Body of pancreas (tissue), 4 donors: Measurements from ENCODE around the gene ZNF500. TPM values are rescaled to one million over a fixed set of nuclear protein-coding genes. Genes with fewer than 3 reads are reported as not detected.

Source experiments
- ATAC-seq: fragments of 150-250 bp; one replicate; pipeline ENCODE4 v1.9.1; 2016
- DNase-seq, 4 donors: peaks; one replicate each; pipeline ENCODE4 v3.0.0-alpha.2; 2019
- H3K27ac ChIP-seq, 4 donors: fragments of 200-600 bp; sonication (generic); 1 replicate in 3 of 4; 2 replicates in 1 of 4; pipeline versions ENCODE4 v1.5.1 to v1.6.1; 2016 to 2019; ENCODE audit warnings: mild to moderate bottlenecking in 1 of 4, mixed read lengths in 1 of 4, moderate library complexity in 1 of 4
- H3K27me3 ChIP-seq, 2 donors: fragments of 200-600 bp; sonication (generic); one replicate each; pipeline ENCODE4 v1.6.0; 2016; ENCODE audit warnings: mild to moderate bottlenecking in 1 of 2
- H3K36me3 ChIP-seq, 2 donors: fragments of 200-600 bp; sonication (generic); replicated peaks in 1 of 2; 2 replicates each; pipeline ENCODE4 v1.5.1; 2016; ENCODE audit warnings: low read depth in 2 of 2; ENCODE audit not compliant: insufficient read depth in 1 of 2
- H3K4me1 ChIP-seq: fragments of 200-600 bp; sonication (generic); one replicate; pipeline ENCODE4 v1.6.0; 2016
- H3K4me3 ChIP-seq, 2 donors: fragments of 200-600 bp; sonication (generic); 1 replicate in 1 of 2; 2 replicates in 1 of 2; pipeline ENCODE4 v1.5.1; 2016 to 2019
- H3K9me3 ChIP-seq, 3 donors: fragments of 200-600 bp; sonication (generic); 1 replicate in 2 of 3; 2 replicates in 1 of 3; pipeline ENCODE4 v1.5.1; 2016
- CTCF ChIP-seq, 7 experiments: fragments of 450-650 bp in 4 of 7; fragments of 200-600 bp in 3 of 7; sonication (generic) in 3 of 7; IDR thresholded peaks; one replicate each; pipeline ENCODE4 v1.5.1; 2016 to 2019; ENCODE audit warnings: antibody characterized with exemption in 7 of 7
- POLR2A ChIP-seq, 3 donors: fragments of 450-650 bp; IDR thresholded peaks; one replicate each; pipeline ENCODE4 v1.6.1; 2016; ENCODE audit warnings: antibody characterized with exemption in 3 of 3, mild to moderate bottlenecking in 2 of 3
- WGBS, 2 donors: methylation state at CpG; one replicate each; pipeline ENCODE4 v1.1.5; 2017; 5-methylcytosine and 5-hydroxymethylcytosine counted together
- intact Hi-C: fragments of 100-400 bp; cut with DNase I; formaldehyde crosslinking; loops from one replicate; pipeline ENCODE4 v1.15.1; 2023
- total RNA-seq, 2 donors: library from RNA; depleted of rRNA; stranded (reverse); fragments of >200 nt; gene quantifications; one replicate each; pipeline ENCODE4 v1.1.0, GENCODE V29; 2016

The ZNF500 gene
- total RNA-seq, 2 donors from 2014 or later = 7.5 to 13.8 TPM

- intact Hi-C loops = no loop called here
- ATAC-seq = no peak
- TF ChIP-seq CTCF (IDR thresholded peaks at IDR 0.05) (no peak), POLR2A (IDR thresholded peaks at IDR 0.05) (no peak)
- Histone ChIP-seq H3K27me3 (no peaks in the 10 kb centered on the region), H3K36me3 (peaks cover 9 to 20% of the 10 kb centered on the region in 2 donors), H3K27ac (no peak overlapping the region), H3K4me3 (no peak overlapping the region), H3K9me3 (no peaks in the 10 kb centered on the region), H3K4me1 (no peaks in the 10 kb centered on the region)
- no peak for DNase-seq
- WGBS, 2 donors = 92 to 94% methylated on average over 11 to 26 of the region's 44 CpGs
These were observed 14.4 kb downstream of the ZNF500 start for GRCh38 chr16:4752351-4753100.

DNA sequence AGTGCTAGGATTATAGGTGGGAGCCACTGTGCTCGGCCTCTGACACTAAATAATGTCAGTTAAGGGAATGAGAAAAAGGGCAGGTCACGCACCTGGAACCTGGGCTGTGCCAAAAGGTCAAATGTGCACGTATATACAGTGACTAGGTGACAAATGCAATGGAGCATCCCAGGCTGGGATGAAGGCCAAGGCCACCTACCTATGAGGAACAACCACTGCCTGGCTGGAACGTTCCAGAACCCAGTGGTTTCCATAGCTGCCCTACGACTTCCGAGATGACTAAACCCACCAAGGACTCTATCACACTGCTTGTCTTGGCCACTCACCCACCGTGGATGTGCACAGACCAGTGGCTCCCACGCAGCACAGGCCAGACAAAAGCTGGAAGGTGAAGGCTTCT, 16.1 kb downstream of the ZNF500 start:
- H3K9me3 ChIP-seq = no peaks in the 10 kb centered on the region
- DNase-seq (no peak), ATAC-seq (no peak)
- peaks cover 9 to 20% of the 10 kb centered on the region in 2 donors for H3K36me3 ChIP-seq
- no peak overlapping the region for H3K27ac ChIP-seq
- H3K27me3 ChIP-seq = no peaks in the 10 kb centered on the region
- TF ChIP-seq POLR2A (IDR thresholded peaks at IDR 0.05) (no peak), CTCF (IDR thresholded peaks at IDR 0.05) (no peak)
- no peak overlapping the region for H3K4me3 ChIP-seq
- intact Hi-C loops = no loop called here
- 73 to 83% methylated on average over 8 of the region's 8 CpGs for WGBS, 2 donors
- H3K4me1 ChIP-seq = no peaks in the 10 kb centered on the region

DNA sequence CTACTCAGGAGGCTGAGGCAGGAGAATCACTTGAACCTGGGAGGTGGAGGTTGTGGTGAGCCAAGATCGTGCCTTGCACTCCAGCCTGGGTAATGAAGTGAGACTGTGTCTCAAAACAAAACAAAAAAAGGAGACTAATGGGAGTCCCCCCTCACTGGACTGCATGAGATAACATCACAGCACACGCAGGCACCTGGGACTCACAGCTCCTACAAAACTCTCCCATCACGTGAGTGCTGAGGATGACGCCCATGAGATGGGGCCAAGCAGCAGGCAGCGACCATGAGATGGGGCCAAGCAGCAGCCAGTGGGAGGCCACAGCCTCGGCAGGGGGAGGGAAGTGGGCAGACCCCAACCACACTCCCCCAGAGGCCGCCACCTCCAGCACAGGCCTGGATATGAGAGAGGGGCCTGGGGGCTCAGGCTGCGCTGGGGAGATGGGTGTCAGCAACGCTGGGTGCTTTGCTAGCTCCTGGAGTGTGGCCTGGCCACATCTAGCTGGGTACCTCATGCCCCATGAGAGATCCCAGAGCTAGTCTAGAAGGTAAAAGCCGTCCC, 17.2 kb downstream of the ZNF500 start:
- Histone ChIP-seq H3K27me3 (no peaks in the 10 kb centered on the region), H3K4me1 (no peaks in the 10 kb centered on the region), H3K4me3 (no peak overlapping the region), H3K36me3 (peaks cover 9 to 14% of the 10 kb centered on the region in 2 donors), H3K9me3 (no peaks in the 10 kb centered on the region), H3K27ac (no peak overlapping the region)
- TF ChIP-seq POLR2A (IDR thresholded peaks at IDR 0.05) = no peak
- TF ChIP-seq CTCF (IDR thresholded peaks at IDR 0.05) = no peak
- no peak for DNase-seq
- intact Hi-C loops = no loop called here
- WGBS, 2 donors = 88 to 91% methylated on average over 7 to 10 of the region's 10 CpGs
- ATAC-seq = no peak

- H3K27ac ChIP-seq = no peak overlapping the region
- H3K27me3 ChIP-seq = no peaks in the 10 kb centered on the region
- intact Hi-C loops = no loop called here
- no peak for TF ChIP-seq CTCF (IDR thresholded peaks at IDR 0.05)
- no peak for TF ChIP-seq POLR2A (IDR thresholded peaks at IDR 0.05)
- ATAC-seq = no peak
- H3K9me3 ChIP-seq = no peaks in the 10 kb centered on the region
- H3K36me3 ChIP-seq = peaks cover 9 to 12% of the 10 kb centered on the region in 2 donors
- H3K4me1 ChIP-seq = no peaks in the 10 kb centered on the region
- no peak for DNase-seq
- WGBS, 2 donors = 90 to 91% methylated on average over 13 to 16 of the region's 16 CpGs
- H3K4me3 ChIP-seq = no peak overlapping the region
These were observed 18.1 kb downstream of the ZNF500 start for GRCh38 chr16:4748682-4749411.
